BLaER1 treated with 17β-estradiol and CSF1 and Interleukin-3, amounts not matched to agents 10 nM and 100 nM (cell line): ENCODE measurements around the gene ACOT11.

Experiments used
- H3K27ac ChIP-seq, 11 experiments: shearing (Covaris generic); formaldehyde crosslinking; 2 replicates each; pipeline ENCODE4 v1.8.1; 2022
- H3K27me3 ChIP-seq, 11 experiments: shearing (Covaris generic); formaldehyde crosslinking; 2 replicates each; pipeline ENCODE4 v1.8.1; 2022
- H3K36me3 ChIP-seq, 11 experiments: shearing (Covaris generic); formaldehyde crosslinking; 2 replicates each; pipeline ENCODE4 v1.8.1; 2022
- H3K4me1 ChIP-seq, 10 experiments: shearing (Covaris generic); formaldehyde crosslinking; 2 replicates each; pipeline ENCODE4 v1.8.1; 2022
- H3K4me2 ChIP-seq, 11 experiments: shearing (Covaris generic); formaldehyde crosslinking; 2 replicates each; pipeline ENCODE4 v1.8.1; 2022
- H3K4me3 ChIP-seq, 10 experiments: shearing (Covaris generic); formaldehyde crosslinking; 2 replicates each; pipeline ENCODE4 v1.8.1; 2022
- H3K9ac ChIP-seq, 11 experiments: shearing (Covaris generic); formaldehyde crosslinking; 2 replicates each; pipeline ENCODE4 v1.8.1; 2022
- H3K9me3 ChIP-seq, 11 experiments: shearing (Covaris generic); formaldehyde crosslinking; replicated peaks in 1 of 11; 2 replicates each; pipeline ENCODE4 v1.8.1; 2022
- H4K20me1 ChIP-seq, 11 experiments: shearing (Covaris generic); formaldehyde crosslinking; 2 replicates each; pipeline ENCODE4 v1.8.1; 2022
- Cebpa-rat ChIP-seq, 11 experiments: shearing (Covaris generic); IDR thresholded peaks; 2 replicates each; pipeline ENCODE4 v1.8.1; 2022

Gene ACOT11

DNA sequence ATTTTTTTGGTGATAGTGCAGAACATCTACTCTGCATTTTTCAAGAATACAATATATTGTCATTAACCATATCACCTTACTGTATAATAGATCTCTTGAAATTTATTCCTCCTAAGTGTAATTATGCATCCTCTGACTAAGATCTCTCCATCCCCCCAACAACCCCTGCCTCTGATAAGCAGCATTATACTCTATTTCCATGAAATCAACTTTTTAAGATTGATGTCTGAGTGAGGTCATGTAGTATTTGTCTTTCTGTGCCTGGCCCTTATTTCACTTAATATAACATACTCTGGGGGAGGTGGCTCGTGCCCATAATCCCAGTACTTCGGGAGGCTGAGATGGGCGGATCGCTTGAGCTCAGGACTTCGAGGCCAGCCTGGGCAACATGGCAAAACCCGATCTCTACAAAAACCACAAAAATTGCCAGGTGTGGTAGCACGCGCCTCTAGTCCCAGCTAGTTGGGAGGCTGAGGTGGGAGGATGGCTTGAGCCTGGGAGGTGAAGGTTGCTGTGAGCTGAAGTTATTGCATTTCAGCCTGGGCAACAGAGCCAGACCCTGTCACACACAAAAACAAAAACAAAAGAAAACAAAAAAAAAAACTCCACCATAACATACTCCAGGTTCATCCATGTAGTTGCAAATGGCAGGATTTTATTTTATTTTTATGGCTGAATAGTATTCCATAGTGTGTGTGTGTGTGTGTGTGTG, 5.7 kb downstream of the ACOT11 start:
- Histone ChIP-seq H3K36me3 (peaks cover 0 to 31% (median 0%) of the 10 kb centered on the region in 11 experiments; a peak in 4 of 22 replicates), H3K27me3 (no peaks in the 10 kb centered on the region), H3K4me3 (no peak overlapping the region), H3K9me3 (peaks cover 13 to 21% (median 17%) of the 10 kb centered on the region in 11 experiments), H3K27ac (no peak overlapping the region), H3K4me2 (no peak overlapping the region), H3K9ac (no peak overlapping the region), H3K4me1 (peaks cover 0 to 23% (median 13%) of the 10 kb centered on the region in 10 experiments; a peak in 15 of 20 replicates), H4K20me1 (no peaks in the 10 kb centered on the region; a peak in 1 of 22 replicates)
- no peak for TF ChIP-seq Cebpa-rat (IDR thresholded peaks at IDR 0.05)

GRCh38 chr1:54556110-54556509, 8.1 kb downstream of the ACOT11 start:
- peaks cover 13 to 21% (median 17%) of the 10 kb centered on the region in 11 experiments for H3K9me3 ChIP-seq
- no peak overlapping the region for H3K4me3 ChIP-seq
- no peaks in the 10 kb centered on the region for H4K20me1 ChIP-seq
- H3K27me3 ChIP-seq: no peaks in the 10 kb centered on the region
- H3K4me2 ChIP-seq: no peak overlapping the region
- no peak overlapping the region for H3K27ac ChIP-seq
- H3K36me3 ChIP-seq: peaks cover 0 to 31% (median 0%) of the 10 kb centered on the region in 11 experiments; a peak in 3 of 22 replicates
- no peak for TF ChIP-seq Cebpa-rat (IDR thresholded peaks at IDR 0.05)
- H3K9ac ChIP-seq: no peak overlapping the region
- H3K4me1 ChIP-seq: peaks cover 0 to 34% (median 14%) of the 10 kb centered on the region in 10 experiments; a peak in 15 of 20 replicates

- Histone ChIP-seq H3K4me1 (peaks cover 0 to 34% (median 14%) of the 10 kb centered on the region in 10 experiments; a peak in 15 of 20 replicates), H3K36me3 (peaks cover 0 to 26% (median 0%) of the 10 kb centered on the region in 11 experiments; a peak in 3 of 22 replicates), H4K20me1 (no peaks in the 10 kb centered on the region)
Measured at GRCh38 chr1:54557671-54558355, 9.8 kb downstream of the ACOT11 start.

GRCh38 chr1:54558434-54559030, 10.5 kb downstream of the ACOT11 start:
- Histone ChIP-seq H3K4me3 (no peak overlapping the region), H3K27me3 (no peaks in the 10 kb centered on the region), H3K9me3 (peaks cover 13 to 24% (median 18%) of the 10 kb centered on the region in 11 experiments), H3K27ac (peak overlapping the region in 4 of 11 experiments; percentile 8 to 36 (median 21); a peak in 5 of 22 replicates), H3K4me1 (peaks cover 0 to 34% (median 14%) of the 10 kb centered on the region in 10 experiments; a peak in 15 of 20 replicates), H3K36me3 (peaks cover 0 to 26% (median 0%) of the 10 kb centered on the region in 11 experiments; a peak in 3 of 22 replicates), H3K4me2 (peak overlapping the region in 7 of 11 experiments; percentile 30 to 76 (median 64); a peak in 12 of 22 replicates), H4K20me1 (no peaks in the 10 kb centered on the region), H3K9ac (no peak overlapping the region)
- TF ChIP-seq Cebpa-rat (IDR thresholded peaks at IDR 0.05): no peak

More at GRCh38 chr1:54557671-54558355, 9.8 kb downstream of the ACOT11 start:
- Histone ChIP-seq H3K4me3 (no peak overlapping the region), H3K27ac (peak overlapping the region in 5 of 11 experiments; percentile 8 to 53 (median 25); a peak in 8 of 22 replicates), H3K9me3 (peaks cover 13 to 21% (median 17%) of the 10 kb centered on the region in 11 experiments), H3K4me2 (peak overlapping the region in 9 of 11 experiments; percentile 5 to 76 (median 61); a peak in 14 of 22 replicates), H3K27me3 (no peaks in the 10 kb centered on the region), H3K9ac (no peak overlapping the region)
- no peak for TF ChIP-seq Cebpa-rat (IDR thresholded peaks at IDR 0.05)

- peak overlapping the region in 4 of 11 experiments; percentile 64 to 76 (median 70); a peak in 5 of 22 replicates for H3K4me2 ChIP-seq
- H4K20me1 ChIP-seq: no peaks in the 10 kb centered on the region
- no peak for TF ChIP-seq Cebpa-rat (IDR thresholded peaks at IDR 0.05)
- H3K27me3 ChIP-seq: no peaks in the 10 kb centered on the region
- no peak overlapping the region for H3K4me3 ChIP-seq
- no peak overlapping the region for H3K9ac ChIP-seq
- H3K36me3 ChIP-seq: peaks cover 0 to 22% (median 0%) of the 10 kb centered on the region in 11 experiments; a peak in 3 of 22 replicates
- no peak overlapping the region for H3K27ac ChIP-seq
- peaks cover 13 to 24% (median 18%) of the 10 kb centered on the region in 11 experiments for H3K9me3 ChIP-seq
- H3K4me1 ChIP-seq: peaks cover 0 to 34% (median 14%) of the 10 kb centered on the region in 10 experiments; a peak in 15 of 20 replicates
Measured at GRCh38 chr1:54559111-54559548, 11.1 kb downstream of the ACOT11 start.

GRCh38 chr1:54559771-54560231, 11.8 kb downstream of the ACOT11 start:
- Histone ChIP-seq H3K27me3 (no peaks in the 10 kb centered on the region), H3K9ac (no peak overlapping the region), H3K36me3 (peaks cover 0 to 16% (median 0%) of the 10 kb centered on the region in 11 experiments; a peak in 3 of 22 replicates), H4K20me1 (no peaks in the 10 kb centered on the region), H3K4me3 (no peak overlapping the region), H3K9me3 (peaks cover 13 to 22% (median 18%) of the 10 kb centered on the region in 11 experiments), H3K4me1 (peaks cover 0 to 34% (median 14%) of the 10 kb centered on the region in 10 experiments; a peak in 15 of 20 replicates), H3K4me2 (no peak overlapping the region), H3K27ac (no peak overlapping the region)
- TF ChIP-seq Cebpa-rat (IDR thresholded peaks at IDR 0.05): no peak

DNA sequence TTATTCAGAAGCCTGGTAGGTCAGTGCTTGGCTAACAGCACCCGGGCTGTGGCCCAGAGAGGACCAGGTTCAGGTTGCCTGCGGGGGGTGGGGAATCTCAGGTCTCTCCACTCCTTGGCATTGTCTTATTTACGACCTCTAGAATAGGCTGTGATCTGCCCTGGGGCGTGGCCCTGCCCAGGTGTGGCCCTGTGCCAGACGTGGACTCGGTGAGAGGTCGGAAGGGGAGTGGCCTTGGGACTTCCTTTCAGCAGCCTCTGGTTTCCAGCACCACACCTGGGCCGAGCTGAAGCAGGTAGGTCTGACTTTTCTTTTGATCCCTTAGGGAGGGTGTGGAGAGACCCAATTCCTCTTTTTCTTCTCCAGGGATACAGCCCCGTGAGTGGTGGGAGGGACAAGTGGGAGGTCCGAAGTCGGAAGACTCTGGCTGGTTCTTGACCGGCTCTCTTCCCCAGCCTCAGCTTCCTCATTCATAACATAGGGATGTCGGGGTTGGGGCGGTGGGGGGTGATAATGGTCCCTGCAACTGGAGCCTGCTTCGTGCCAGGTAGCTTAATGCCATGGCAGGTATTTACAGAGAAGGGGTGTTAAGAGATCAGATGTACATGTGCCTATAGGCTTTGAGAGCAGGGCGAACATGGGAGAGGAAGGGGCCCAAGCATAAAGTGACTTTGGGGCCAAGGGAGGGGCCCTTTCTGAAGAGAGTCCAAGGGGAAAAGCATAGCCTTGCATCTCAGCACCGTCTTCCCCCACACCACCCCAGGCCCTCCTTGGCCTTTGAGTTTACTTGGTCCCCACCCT, 16.5 kb downstream of the ACOT11 start:
- Histone ChIP-seq H3K4me3 (no peak overlapping the region), H3K4me2 (no peak overlapping the region), H3K27ac (no peak overlapping the region), H4K20me1 (peaks cover 0 to 5% (median 0%) of the 10 kb centered on the region in 11 experiments; a peak in 1 of 22 replicates), H3K36me3 (no peaks in the 10 kb centered on the region; a peak in 1 of 22 replicates), H3K9ac (no peak overlapping the region), H3K9me3 (peaks cover 0 to 4% (median 0%) of the 10 kb centered on the region in 11 experiments; a peak in 4 of 22 replicates), H3K4me1 (peaks cover 0 to 36% (median 6%) of the 10 kb centered on the region in 10 experiments; a peak in 10 of 20 replicates), H3K27me3 (no peaks in the 10 kb centered on the region)
- no peak for TF ChIP-seq Cebpa-rat (IDR thresholded peaks at IDR 0.05)

GRCh38 chr1:54565113-54565501, 17.1 kb downstream of the ACOT11 start:
- no peak overlapping the region for H3K4me3 ChIP-seq
- no peaks in the 10 kb centered on the region for H3K27me3 ChIP-seq
- TF ChIP-seq Cebpa-rat (IDR thresholded peaks at IDR 0.05): no peak
- H3K27ac ChIP-seq: no peak overlapping the region
- peaks cover 0 to 38% (median 6%) of the 10 kb centered on the region in 10 experiments; a peak in 10 of 20 replicates for H3K4me1 ChIP-seq
- no peak overlapping the region for H3K9ac ChIP-seq
- no peak overlapping the region for H3K4me2 ChIP-seq
- H3K36me3 ChIP-seq: no peaks in the 10 kb centered on the region; a peak in 1 of 22 replicates
- H3K9me3 ChIP-seq: peaks cover 0 to 4% (median 0%) of the 10 kb centered on the region in 11 experiments; a peak in 4 of 22 replicates
- peaks cover 0 to 5% (median 0%) of the 10 kb centered on the region in 11 experiments; a peak in 1 of 22 replicates for H4K20me1 ChIP-seq
